MV-4-11 (cell line): ENCODE results near the gene ZRANB1.

Experiments
- DNase-seq: peaks from one replicate; lab custom pipeline; 2025; lab: John Stamatoyannopoulos, UW

ZRANB1 gene

DNA sequence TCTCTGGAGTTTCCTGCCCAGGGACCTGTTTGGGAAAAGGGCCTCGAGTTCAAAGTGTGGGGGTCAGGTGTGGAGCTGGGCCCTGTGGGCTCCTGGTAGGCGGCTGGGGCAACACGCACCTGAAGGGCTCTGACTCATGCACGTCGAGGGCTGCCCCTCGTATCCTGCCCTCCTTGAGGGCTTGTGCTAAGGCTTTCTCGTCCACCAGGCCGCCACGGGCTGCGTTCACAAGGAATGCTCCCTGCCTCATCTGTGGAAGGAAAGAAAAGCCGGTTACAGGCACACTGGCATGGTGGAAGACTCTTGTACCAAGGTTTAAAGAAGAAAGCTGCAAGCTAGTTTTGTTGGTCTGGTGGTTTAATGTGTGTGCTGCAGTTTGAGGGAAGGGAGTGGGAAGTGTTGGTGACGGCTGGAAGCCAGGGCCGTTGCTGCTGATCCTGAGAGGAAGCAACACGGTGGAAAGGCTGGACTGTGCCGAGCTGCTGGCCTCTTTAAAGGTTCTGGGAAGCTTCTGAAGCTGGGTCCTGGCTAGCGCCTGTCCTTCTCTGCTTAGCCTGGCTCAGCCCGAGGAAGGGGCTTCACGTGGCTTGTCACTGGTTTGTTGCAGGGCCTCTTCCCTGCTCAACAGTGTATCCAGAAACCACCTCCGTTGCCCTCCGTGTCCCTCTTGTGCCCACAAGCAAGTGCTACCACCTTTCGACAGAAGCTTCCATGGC, 52.0 kb downstream of the ZRANB1 start:
- DNase-seq: no peak

DNA sequence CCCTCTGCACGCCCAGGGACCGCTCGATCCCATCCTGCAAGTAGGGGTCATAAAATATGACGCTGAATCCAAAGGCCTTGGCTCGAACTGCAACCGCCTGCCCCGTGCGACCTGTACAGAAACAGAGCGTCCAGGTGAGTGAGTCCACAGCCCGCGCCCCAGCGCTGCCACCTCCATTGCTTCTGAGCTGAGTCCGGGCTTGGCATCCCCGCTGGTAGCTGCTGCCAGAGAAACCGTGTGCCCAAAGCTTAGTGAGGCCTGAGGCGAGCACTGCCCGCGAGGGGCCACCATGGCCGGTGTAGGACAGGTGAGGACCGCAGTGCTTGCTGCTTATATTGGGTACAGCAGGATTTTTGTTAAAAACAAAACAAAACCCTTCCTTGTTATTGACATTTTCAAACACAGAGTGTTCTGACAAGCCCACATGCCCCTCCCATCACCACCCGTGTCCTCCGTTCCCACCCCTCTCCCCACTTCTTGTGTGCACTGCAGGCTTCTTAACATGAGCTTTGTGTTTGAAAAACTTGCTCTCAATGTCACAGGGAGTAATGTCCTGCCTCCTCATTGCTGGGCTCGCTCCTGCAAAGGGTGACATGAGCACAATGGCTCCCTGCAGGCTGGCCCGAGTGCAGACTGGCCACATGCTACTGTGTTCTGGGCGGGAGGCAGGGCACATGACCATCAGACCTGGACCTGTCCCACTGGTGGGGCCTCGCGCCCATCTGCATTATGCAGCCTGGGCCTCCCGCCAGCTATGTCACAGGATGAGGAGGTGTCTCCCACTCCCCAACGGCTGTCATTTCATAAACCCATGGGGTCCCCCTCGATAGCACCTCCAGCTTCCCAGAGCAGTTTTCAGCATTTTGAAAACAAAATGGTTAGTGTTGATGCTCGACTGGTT, 52.9 kb downstream of the ZRANB1 start:
- DNase-seq: no peak

DNA sequence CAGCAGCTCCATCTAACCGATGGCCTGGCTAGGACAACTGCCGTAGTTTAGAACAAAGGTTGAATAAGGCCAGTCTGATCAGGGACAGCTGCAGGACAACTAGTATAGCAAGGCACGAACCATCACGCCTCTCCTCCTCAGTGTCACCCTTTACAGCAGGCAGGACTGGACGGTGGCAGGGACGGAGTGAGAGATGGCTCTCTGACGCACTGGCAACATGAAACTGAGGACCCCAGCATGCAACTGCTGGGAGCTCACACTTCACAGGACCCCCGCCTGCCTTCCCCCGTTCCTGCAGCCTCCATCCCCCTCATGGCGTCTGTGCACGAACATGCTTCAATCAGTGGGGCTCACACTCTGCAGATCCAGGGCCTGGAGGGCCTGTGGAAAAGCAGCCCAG, 53.7 kb downstream of the ZRANB1 start:
- no peak for DNase-seq

DNA sequence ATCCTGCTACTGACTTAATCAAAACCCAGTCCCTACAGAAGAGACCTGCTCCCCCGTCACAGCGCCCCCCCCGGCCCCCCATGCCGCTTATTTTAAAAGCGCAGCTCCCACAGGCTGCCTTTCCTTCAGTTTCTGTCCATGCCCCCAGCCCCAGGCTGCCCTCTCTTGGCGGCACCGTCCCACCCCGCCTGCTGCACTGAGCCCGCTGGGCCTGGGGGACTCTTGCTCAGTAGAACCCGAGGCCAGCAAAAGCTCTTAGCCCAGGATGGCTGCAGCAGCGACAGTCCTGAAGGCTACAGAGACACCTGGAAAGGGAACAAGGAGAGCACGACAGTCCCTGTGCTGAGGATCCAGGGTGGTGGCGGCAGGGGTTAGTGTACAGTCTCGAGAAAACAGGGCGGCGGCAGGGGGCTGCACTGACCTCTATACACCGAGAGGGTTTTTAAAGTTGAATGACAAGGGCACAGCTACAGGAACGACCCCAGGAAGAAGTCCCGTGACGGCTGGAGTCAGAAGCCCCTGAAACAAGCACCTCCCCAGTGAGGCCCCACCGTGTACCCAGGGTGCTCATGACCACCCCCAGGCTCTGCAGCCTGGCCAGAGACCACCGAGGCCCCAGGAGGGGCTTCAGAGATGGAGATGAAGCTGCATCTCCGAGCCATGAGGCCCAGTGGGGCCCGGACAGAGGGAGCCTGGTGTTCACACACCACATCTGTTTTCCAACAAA, 54.4 kb downstream of the ZRANB1 start:
- no peak for DNase-seq

DNA sequence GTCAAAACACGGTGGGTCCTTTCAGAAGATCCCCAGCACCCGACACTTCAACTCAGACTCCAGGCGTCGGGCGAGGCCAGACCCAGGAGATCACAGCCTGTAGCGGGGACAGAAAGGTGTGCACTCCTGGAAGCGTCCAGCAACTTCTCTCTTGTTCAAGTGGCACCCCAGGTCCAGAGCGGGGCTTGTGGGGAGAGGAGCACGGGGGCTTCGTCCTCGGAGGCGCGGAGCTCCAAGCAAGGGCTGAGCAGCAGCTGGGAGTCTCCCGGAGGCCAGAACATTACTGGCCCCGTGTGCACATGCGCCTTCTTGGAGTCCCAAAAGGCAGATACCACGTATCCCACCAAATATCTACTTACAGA, 54.9 kb downstream of the ZRANB1 start:
- no peak for DNase-seq

DNA sequence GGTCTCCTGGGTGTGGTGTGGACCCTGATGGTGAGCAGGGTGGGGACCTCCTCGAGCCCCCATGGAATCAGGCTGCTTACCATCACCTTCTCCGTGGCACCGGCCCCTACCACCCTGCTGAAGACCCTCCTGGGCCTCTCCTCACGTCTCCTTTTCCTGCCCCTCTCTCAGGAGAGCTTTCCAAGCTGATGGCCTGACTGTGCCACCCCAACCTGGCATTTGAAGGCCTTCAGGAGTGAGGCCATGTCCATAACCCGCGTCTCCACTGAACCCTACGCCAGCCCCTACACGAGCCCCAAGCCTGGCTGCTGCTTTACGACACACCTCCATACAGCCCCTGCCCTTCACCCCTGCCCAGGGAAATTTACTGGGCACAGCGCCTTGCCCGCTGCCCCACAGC, 55.4 kb downstream of the ZRANB1 start:
- no peak for DNase-seq

DNA sequence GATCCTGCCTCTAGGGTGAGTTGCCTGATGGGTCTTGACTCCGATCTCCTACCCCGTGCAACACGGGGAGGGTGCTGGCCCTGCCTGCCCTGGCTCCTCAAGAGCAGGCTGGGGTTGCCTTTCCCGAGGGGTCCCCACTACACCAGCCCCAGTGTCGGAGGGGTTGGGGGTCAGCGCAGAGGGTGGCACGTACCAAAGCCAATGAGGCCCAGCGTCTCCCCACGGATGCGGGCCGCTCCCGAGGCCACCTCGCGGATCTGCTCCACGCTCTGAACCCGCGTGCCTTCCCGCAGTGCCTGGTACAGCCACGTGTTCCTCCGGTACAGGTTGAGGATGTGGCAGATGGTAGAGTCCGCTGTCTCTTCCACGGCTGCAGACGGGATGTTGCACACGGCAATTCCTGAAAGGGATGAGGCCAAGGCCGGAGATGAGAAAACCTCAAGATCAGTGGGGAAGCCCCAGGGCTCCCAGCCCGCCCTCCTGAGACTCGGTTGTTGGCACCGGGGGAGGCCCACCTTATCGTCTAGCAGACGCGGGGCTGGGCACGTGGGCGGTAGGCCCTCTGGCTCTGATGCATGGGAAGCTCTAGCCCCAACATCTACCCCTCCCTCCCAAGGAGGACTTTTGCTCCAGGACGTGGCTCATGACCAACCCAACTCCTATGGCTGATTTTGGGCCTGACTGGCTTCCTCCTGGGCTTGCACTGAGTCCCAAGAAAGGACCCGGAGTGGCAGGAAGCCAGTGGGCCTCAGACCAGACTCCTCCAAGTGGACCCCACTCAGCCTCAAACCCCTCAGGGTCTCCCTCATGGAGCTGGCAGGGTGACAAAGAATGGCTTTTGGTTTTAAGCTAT, 56.1 kb downstream of the ZRANB1 start:
- DNase-seq: no peak

DNA sequence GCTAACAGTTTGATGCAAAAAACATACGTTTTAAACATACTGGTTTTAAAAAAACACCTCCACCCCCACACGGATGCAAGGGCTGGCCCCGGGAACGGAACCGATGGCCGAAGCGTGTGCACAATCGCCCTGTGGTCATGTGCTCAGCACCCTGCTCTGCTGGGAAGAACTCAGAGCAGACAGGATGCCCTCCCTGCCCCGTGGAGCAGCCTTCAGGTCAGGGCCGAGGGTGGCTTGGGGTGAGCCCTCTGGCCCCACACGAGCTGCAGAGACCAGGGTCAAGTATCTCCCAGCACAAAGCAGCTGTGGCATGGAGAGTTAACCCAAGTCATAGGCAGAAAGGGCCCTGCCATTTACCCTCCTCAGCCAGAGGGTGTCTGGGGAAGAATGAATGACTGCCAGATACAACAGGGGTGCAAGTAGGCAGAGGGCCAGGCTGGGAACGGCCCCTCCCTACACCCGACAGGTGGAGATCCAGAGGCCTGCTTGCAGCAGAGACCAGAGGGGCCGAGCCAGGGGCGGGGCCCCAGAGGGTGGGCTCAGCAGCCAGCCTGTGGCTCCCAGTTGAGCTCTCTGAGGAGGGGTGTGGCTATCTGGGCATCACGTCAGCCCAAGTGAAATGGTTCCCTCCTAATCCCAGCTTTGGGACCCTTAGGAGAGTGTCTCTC, 56.8 kb downstream of the ZRANB1 start:
- no peak for DNase-seq

DNA sequence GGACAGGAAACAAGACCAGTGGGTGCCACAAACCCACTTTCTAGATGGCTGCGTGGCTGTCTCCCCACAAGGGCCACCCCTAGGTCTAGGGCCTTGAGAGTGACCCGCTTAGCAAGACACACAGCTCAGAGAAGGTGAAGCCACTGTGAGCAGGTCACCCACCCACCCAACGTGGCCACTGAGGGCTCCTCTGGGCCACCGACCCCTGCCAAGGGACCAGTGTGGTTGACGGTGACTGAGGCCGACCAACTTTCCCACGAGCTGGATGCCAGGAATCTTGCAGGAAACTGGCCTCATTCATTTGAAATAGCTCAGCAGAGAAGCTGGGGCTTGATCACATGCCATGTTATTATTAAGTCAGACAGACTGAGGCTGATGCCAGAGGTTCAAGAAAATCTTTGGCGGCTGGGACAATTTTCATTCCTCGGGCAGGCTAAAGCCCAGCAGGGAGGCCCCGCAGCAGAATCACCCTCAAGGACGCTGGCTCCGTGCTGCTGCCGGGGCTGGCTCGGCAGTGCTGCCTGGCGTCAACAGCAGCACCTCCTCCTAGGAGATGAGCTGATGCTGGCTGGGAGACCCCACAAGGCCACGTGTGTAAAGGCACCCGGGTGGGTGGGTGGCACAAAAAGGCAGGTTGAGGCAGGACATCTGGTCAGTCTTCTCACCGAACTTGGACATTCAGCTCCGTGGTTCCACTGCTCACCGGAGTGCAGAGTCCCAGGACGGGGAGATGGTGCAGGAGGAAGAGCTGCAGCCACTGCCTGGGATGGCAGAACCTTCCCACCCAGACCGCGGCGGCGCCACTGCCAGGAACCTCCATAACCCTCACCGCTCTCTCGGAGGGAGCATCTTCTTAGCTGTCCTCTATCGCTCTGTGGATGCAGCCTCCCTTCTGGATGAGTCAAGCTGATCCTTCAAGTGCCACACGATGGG, 57.8 kb downstream of the ZRANB1 start:
- no peak for DNase-seq

DNA sequence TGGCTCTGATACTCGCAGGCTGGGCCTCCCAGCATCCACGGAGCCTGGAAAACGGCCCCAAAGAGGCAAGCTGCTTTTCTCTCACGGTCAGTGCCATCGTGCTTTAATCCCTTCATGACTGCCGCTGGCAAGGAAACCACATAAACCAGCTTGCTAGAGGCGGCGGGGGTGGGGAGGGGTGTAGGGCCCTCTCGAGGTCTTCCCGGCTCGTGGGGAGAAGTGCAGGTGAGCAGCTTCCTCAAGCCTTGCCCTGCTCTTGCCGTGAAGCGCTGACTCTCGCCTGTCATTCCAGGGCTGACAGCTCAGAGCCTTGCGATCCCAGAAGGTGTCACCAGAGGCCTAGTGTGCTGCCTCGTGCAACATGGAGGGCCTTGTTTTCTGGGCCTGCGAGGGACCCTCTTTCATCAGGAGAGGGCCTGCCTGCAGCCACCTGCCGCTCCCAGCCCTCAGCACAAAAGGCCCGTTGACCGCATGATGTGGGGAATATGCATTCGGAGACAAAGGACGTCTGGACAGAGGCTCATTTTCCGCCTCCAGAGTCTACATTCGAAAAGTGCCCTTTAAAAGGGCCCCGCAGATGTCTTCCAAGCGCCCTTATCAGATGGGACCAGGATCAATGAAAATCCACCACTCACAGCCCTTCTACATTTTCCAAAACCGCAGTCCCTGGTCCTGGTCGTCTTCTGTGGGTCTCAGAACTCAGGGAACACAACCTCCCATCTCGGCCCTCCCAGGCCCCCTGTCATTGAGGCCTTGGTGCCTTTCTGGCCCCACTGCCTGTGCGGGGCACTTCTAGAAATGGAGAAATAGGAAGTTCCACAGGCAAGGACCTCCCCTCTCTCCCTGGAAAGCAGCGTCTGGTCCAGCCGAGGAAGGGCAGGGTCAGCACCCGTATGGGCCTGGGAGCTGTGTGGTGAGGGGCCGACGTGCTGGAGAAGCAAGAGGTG, 58.7 kb downstream of the ZRANB1 start:
- no peak for DNase-seq

DNA sequence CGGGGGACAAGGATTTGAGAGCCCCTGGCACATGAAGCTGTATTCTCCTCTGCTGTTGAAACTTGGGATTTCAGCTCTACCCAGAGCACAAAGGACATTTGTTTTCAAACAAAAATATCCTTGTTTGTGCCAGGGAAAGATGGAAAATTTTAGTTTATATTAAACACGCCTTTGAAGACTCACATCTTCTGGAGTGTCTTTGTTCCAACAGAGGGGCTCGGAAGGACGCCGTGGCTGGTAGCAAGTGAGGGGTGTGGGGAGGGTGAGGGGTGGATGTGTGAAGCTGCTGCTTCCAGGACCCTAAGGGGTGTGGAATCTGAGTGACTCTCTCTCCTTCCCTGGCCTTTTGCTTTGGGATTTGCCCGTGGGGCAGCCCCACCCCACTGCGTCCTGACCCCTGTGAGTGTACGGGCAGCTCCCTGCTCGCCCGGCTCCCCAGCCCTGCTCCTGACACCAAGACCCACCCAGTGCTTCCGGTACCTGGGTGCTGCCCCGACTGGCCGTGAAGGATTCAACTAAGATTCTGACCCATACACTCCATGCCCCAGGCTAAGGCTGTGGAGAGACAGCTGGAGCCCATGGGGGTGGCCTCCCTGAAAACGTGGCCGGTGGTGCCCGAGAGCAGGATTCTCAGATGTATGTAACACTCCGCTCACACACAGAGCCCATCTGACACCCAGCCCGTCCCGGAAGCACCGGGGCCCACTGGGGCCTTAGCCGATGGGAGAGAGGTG, 59.6 kb downstream of the ZRANB1 start:
- DNase-seq: no peak

DNA sequence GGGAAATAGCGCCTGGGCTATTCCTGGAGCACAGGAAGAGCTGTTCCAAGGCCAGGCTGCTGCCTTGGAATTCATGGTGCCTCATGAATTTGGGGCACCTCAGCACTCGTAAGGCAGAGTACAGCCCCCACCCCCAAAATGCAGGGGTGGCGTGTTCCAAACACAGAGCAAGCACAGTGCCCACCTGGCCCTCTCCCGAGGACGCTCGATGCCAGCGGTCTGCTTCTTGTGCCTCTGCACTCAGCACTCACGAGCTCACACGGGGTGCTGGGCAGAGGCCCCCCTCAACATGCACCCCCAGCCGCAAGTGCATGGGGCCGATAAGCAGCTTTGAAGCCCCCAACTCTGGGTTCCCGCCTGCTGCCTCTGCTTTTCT, 60.1 kb downstream of the ZRANB1 start:
- no peak for DNase-seq

DNA sequence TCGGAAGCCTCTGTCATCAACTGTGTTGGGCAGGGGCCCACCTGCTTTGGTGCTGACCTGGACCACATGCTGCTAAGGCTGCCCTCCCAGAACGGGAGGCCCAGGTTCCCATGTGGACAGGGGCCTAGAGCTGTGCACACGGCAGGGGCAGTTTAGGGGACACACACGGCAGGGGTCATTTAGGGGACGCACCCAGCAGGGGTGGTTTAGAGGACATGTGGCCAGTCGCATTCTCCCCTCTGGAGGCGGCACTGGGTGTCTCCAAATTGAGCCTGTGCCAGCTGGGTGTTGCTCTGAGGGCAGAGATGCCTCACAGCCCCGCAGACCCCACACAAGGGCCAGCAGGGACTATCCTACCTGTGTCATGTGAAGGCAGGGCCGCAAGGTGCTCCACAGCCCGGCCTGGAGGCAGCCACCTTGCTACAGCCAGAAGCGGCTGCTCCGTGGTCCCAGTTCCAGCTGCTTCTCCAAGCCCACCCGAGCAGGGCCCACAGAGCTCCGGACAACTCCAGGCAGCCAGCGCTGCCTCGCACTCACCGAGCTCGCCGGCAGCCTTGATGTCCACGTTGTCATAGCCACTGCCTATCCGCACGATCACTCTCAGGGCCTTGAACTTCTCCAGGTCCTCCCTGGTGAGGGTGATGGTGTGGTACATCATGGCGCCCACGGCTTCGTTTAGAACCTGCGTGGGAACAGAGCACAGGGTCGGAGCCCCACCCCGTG, 60.7 kb downstream of the ZRANB1 start:
- no peak for DNase-seq

DNA sequence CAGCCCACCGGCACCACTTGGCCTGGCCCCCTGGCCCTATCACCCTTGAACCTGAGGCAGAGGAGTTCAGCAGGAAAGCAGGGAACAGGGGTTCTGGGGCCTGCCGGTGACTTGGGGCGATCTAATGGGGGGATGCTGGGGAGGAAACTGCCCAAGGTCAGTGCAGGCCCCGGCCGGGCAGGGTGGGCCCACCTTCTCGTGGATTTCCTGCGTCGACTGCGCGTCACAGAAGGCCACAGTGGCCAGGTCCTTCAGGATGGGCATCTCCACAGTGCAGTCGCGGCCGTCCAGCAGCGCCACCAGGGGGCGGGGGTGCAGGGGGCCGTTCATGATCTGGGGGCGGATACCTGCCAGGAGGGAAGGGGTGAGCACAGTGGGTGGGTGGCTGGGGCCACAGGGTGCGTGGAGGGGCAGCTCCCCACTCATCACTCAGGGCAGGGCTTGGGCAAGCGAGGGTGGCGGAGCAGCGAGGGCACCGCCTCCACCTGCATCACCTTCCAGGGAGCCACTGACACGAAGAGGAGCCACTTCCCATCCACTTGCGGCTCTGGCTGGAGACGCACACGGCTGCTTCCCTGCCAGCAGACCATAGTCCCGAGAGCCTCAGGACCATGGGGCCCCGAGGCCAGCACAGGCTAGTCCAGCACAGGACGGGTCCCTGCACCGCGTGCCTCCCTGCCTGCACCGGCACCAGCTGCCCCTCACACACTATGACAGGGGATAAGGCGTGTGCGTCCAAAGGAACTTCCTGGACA, 61.4 kb downstream of the ZRANB1 start:
- DNase-seq: no peak

DNA sequence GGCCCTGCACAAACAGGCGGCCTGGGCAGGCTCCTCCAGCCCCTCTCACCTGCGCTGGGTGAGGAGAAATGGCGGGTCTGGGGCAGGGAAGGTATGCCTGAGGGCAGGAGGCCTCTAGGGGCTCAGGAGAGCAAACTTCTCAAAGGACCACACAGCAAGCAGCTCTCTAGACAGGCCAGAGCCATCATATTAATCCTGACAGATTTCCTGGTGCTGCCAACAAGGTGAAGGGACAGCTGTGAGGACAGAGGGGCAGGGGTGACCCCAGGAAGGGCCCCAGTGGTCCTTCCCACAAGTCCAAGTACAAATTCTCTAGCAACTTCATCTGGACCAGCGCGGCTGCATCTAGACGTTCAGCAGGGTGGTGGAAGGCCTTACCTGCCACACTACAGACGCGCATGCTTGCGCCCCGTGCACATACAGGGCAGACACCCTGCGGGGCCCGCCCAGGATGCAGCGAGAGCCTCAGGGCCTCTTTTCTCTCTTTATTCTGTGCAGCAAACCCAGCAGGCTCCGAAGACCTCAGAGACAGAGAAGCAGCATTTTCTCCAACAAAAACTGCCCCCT, 62.1 kb downstream of the ZRANB1 start:
- no peak for DNase-seq

DNA sequence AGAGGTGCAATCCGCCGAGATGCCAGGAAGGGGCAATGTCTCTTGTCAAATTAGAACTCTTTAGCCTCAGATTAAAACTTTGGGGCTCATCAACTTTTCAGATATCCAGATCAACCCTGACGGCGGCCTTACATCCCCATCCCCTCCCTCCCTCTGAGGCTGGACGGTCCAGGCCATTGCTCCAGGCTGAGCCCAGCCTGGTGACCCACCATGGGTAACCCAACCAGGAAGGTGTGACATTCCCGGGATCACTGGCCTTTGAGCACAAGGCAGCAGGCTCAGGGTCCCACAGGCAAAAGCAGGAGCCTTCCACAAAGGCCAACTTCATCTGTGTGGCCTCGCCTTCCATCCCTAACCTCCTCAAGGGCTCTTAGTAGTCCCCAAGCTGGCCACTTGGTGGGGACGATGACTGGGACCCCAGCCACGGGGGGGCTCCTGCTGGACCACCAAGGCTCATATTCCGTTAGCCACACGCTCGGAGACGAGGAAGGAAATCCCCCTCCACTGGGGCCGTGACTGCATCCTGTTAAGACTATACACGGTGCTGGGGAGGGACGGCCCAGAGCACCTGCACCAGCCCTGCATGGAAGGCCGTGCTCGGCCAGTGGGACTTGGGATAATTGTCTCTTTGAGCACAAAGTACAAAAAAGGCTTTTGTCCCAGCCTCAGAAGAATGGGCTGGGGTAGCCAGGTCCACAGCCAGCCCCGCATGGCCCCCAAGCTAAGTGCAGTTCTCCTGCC, 62.8 kb downstream of the ZRANB1 start:
- DNase-seq: no peak
